K562 (cell line): Measurements from ENCODE around the gene ZKSCAN1. TPM values are rescaled to one million over a fixed set of nuclear protein-coding genes. Genes with fewer than 3 reads are reported as not detected.

Experiments used
- BDP1 ChIP-seq: IDR thresholded peaks from 3 replicates; pipeline ENCODE4 v1.6.1; 2011; ENCODE audit not compliant: insufficient read length, insufficient read depth
- CCNT2 ChIP-seq: IDR thresholded peaks from 2 replicates; pipeline ENCODE4 v1.6.1; 2011; ENCODE audit warnings: borderline replicate concordance, low read depth, mild to moderate bottlenecking, moderate library complexity, mixed read lengths, low read length; ENCODE audit not compliant: insufficient read length; ENCODE audit errors: extremely low read depth
- CSDE1 ChIP-seq, 2 experiments: fragments of 450-650 bp; IDR thresholded peaks; 2 replicates each; pipeline ENCODE4 v1.6.1; 2016; ENCODE audit warnings: mild to moderate bottlenecking in 1 of 2
- DACH1 ChIP-seq: fragments of 450-650 bp; IDR thresholded peaks from 2 replicates; pipeline ENCODE4 v1.6.1; 2018; ENCODE audit not compliant: partially characterized antibody
- HMG20B ChIP-seq: fragments of 250-450 bp; sonication (Bioruptor Pico); IDR thresholded peaks from 2 replicates; pipeline ENCODE4 v1.5.0; 2021; ENCODE audit warnings: mild to moderate bottlenecking
- JUNB ChIP-seq: fragments of 450-650 bp; formaldehyde crosslinking; conservative IDR thresholded peaks from 2 replicates; pipeline ENCODE4 v1.4.0; 2020; ENCODE audit warnings: mild to moderate bottlenecking
- NONO ChIP-seq, 2 experiments: fragments of 200-400 bp in 1 of 2; fragments of 450-650 bp in 1 of 2; formaldehyde crosslinking in 1 of 2; IDR thresholded peaks; 2 replicates each; pipeline ENCODE4 v1.6.1; 2017; ENCODE audit warnings: low read depth in 2 of 2, mild to moderate bottlenecking in 2 of 2, moderate library complexity in 2 of 2, low read length in 1 of 2
- SIN3B ChIP-seq: fragments of 450-650 bp; IDR thresholded peaks from 2 replicates; pipeline ENCODE4 v1.6.1; 2017; ENCODE audit warnings: low read depth, mild to moderate bottlenecking, moderate library complexity
- SRF ChIP-seq, 2 experiments: fragments of 250-450, 450-650 bp in 1 of 2; sonication (Bioruptor Pico) in 1 of 2; sonication (generic) in 1 of 2; formaldehyde crosslinking; IDR thresholded peaks; 2 replicates each; pipeline versions ENCODE4 v1.5.0 to v1.5.1; 2020 to 2022; ENCODE audit warnings: mild to moderate bottlenecking in 1 of 2, missing genetic modification reagents in 1 of 2
- TCFL5 ChIP-seq: fragments of 250-450 bp; sonication (Bioruptor Pico); conservative IDR thresholded peaks from 2 replicates; pipeline ENCODE4 v1.6.1; 2021; ENCODE audit warnings: mild to moderate bottlenecking, moderate library complexity, matching md5 sums
- ZNF57 ChIP-seq: fragments of 450-650 bp; formaldehyde crosslinking; IDR thresholded peaks from 2 replicates; pipeline ENCODE4 v1.4.0; 2020; ENCODE audit warnings: mild to moderate bottlenecking, moderate library complexity
- ZNF707 ChIP-seq: fragments of 250-450 bp; sonication (Bioruptor Pico); conservative IDR thresholded peaks from 2 replicates; pipeline ENCODE4 v1.8.0; 2022; ENCODE audit warnings: inconsistent platforms, mild to moderate bottlenecking, moderate library complexity
- ZNF766 ChIP-seq: fragments of 200-800 bp; sonication (Bioruptor generic); conservative IDR thresholded peaks from 2 replicates; pipeline ENCODE4 v1.6.1; 2016; ENCODE audit warnings: missing genetic modification characterization, missing compliant biosample characterization
- polyA plus RNA-seq, 8 experiments: library from polyadenylated mRNA; depleted of rRNA in 4 of 8; stranded (reverse) in 5 of 8; unstranded in 3 of 8; fragments of >200 nt; fragmentation: Nextera tagmentation in 2 of 8; fragmentation: Illumina TruSeq in 1 of 8; extraction: Ambion mirVana in 2 of 8; extraction: Trizol in 1 of 8; gene quantifications; 2 replicates each; pipeline versions ENCODE4 v1.2.1 to v1.2.3, GENCODE V29; 2011 to 2014; ENCODE audit warnings: inconsistent platforms in 1 of 8, missing spikeins in 1 of 8
- total RNA-seq, 7 experiments: library from RNA; depleted of rRNA in 6 of 7; stranded (reverse); fragments of >200 nt in 6 of 7; fragmentation: Illumina TruSeq in 2 of 7; extraction: Trizol in 2 of 7; gene quantifications; 2 replicates each; pipeline versions ENCODE4 v1.2.1 to v1.2.3, GENCODE V29; 2011 to 2021; ENCODE audit warnings: low replicate concordance in 1 of 7
- TF ChIP-seq, protein P1 (sequence below): fragments of 250-450 bp; sonication (Bioruptor Pico); IDR thresholded peaks from 2 replicates; pipeline ENCODE4 v1.4.0; 2020; ENCODE audit warnings: mild to moderate bottlenecking, moderate library complexity, borderline replicate concordance
- TF ChIP-seq, protein P2 (sequence below): fragments of 450-650 bp; IDR thresholded peaks from 2 replicates; pipeline ENCODE4 v1.6.1; 2014; ENCODE audit warnings: low read depth, mild to moderate bottlenecking, moderate library complexity, borderline replicate concordance
- TF ChIP-seq, protein P3 (sequence below), 2 experiments: fragments of 450-650 bp; conservative IDR thresholded peaks; 2 replicates each; pipeline ENCODE4 v1.6.1; 2017; ENCODE audit warnings: mild to moderate bottlenecking in 2 of 2, moderate library complexity in 2 of 2

Gene ZKSCAN1
- total and polyA plus RNA-seq, 9 of the 15 experiments (the other 6 are each of a cell fraction or from before 2014, with no cell fraction given): 5.3 to 43.0 (median 23.2) TPM

DNA sequence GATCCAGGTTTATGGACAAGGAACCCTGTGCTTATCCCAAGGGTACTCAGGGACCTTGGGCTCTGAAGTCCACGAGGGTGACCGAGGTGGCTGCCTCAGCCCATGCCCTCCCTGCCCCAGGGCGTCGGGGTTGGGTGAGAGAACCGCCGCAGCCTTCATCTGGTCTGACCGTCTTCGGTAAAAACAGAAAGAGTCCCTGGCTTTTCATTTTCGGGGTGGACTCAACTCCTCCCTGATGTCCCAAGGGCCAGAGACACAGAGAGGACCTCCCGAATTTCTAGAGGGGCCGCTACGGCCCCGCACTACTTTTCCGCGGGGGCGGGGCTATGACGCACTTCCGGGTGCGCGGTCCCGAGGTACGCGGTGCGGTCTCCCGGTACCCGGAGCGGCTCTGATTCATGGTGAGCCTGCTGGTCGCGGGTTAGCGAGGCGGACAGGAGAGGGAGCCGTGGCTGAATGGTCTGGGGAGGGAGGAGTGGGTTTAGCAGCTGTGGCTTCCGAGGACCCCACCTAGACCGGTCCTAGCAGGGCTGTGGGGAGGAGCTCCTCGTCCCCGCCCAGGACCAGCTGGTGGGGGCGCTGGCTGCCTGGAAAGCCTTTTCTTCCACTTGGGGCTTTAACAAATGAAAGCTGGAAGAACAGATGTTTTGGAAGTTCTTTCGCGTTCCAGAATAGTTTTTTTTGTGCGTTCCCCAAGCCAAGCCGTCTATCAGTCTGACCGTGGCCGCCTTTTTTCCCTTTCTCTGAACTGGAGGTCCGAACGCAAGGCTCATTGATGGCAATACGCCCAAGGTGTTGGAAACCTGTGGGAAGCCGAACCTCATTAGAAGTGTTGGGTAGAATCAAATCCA lies 34.3 kb downstream of the ZKSCAN1 start, which contains the start of gene ZSCAN21 (continued):
- TF ChIP-seq, protein P1, sequence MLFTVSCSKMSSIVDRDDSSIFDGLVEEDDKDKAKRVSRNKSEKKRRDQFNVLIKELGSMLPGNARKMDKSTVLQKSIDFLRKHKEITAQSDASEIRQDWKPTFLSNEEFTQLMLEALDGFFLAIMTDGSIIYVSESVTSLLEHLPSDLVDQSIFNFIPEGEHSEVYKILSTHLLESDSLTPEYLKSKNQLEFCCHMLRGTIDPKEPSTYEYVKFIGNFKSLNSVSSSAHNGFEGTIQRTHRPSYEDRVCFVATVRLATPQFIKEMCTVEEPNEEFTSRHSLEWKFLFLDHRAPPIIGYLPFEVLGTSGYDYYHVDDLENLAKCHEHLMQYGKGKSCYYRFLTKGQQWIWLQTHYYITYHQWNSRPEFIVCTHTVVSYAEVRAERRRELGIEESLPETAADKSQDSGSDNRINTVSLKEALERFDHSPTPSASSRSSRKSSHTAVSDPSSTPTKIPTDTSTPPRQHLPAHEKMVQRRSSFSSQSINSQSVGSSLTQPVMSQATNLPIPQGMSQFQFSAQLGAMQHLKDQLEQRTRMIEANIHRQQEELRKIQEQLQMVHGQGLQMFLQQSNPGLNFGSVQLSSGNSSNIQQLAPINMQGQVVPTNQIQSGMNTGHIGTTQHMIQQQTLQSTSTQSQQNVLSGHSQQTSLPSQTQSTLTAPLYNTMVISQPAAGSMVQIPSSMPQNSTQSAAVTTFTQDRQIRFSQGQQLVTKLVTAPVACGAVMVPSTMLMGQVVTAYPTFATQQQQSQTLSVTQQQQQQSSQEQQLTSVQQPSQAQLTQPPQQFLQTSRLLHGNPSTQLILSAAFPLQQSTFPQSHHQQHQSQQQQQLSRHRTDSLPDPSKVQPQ: no peak
- TF ChIP-seq BDP1: no peak
- no peak for TF ChIP-seq TCFL5
- no peak for TF ChIP-seq ZNF707
- TF ChIP-seq ZNF766 (CRISPR knock-in tag): peak; percentile 70
- peak; percentile 95 for TF ChIP-seq SIN3B
- peak; percentile 46 for TF ChIP-seq CCNT2
- TF ChIP-seq, protein P2, sequence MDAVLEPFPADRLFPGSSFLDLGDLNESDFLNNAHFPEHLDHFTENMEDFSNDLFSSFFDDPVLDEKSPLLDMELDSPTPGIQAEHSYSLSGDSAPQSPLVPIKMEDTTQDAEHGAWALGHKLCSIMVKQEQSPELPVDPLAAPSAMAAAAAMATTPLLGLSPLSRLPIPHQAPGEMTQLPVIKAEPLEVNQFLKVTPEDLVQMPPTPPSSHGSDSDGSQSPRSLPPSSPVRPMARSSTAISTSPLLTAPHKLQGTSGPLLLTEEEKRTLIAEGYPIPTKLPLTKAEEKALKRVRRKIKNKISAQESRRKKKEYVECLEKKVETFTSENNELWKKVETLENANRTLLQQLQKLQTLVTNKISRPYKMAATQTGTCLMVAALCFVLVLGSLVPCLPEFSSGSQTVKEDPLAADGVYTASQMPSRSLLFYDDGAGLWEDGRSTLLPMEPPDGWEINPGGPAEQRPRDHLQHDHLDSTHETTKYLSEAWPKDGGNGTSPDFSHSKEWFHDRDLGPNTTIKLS: peak; percentile 81
- TF ChIP-seq ZNF57 (CRISPR knock-in tag): no peak
- peak in 1 of 2 experiments; percentile 50; a peak in 1 of 4 replicates for TF ChIP-seq CSDE1 (IDR thresholded peaks at IDR 0.05)
- TF ChIP-seq NONO (IDR thresholded peaks at IDR 0.05; ENCODE audit: low read depth in 2 of 2, low read length in 1 of 2): 0 out of 4 replicates have a peak, but pooled peaks of 1 of the 2 experiments have one; percentile 26
- TF ChIP-seq JUNB (CRISPR knock-in tag): no peak
- TF ChIP-seq DACH1: peak; percentile 97
- TF ChIP-seq, protein P3, sequence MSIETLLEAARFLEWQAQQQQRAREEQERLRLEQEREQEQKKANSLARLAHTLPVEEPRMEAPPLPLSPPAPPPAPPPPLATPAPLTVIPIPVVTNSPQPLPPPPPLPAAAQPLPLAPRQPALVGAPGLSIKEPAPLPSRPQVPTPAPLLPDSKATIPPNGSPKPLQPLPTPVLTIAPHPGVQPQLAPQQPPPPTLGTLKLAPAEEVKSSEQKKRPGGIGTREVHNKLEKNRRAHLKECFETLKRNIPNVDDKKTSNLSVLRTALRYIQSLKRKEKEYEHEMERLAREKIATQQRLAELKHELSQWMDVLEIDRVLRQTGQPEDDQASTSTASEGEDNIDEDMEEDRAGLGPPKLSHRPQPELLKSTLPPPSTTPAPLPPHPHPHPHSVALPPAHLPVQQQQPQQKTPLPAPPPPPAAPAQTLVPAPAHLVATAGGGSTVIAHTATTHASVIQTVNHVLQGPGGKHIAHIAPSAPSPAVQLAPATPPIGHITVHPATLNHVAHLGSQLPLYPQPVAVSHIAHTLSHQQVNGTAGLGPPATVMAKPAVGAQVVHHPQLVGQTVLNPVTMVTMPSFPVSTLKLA (conservative IDR thresholded peaks at IDR 0.05): peak; percentile 85 to 94
- 0 out of 4 replicates have a peak, but pooled peaks of 1 of the 2 experiments have one; percentile 29 for TF ChIP-seq SRF (CRISPR knock-in tag; IDR thresholded peaks at IDR 0.05)
- no peak for TF ChIP-seq HMG20B (CRISPR knock-in tag)
